CD4-positive, alpha-beta T cell treated with Interleukin-2 at 100 ng/mL for 4 hours (primary cell): ENCODE measurements around the gene QSOX1.
A peak's percentile ranks its signal among the peaks of the same experiment; 100 is the strongest.
"Not testable (repeated sequence)": the region's sequence is repeated elsewhere in the genome, so short reads cannot be mapped to it uniquely, and the experiment has no call there.

ENCODE experiments used
- DNase-seq: peaks from one replicate; pipeline ENCODE4 v3.0.0-alpha.2; 2020; ENCODE audit warnings: low spot score

QSOX1 gene

GRCh38 chr1:180154325-180155181 is at the start of gene QSOX1:
TSS of gene QSOX1 (plus strand) at chr1:180154869. CDS start at chr1:180154908, 39 bp downstream.
- DNase-seq = peak; percentile 90

GRCh38 chr1:180112091-180112490 is 42.6 kb upstream of the QSOX1 start:
- DNase-seq = no peak

- no peak for DNase-seq
These were observed 41.6 kb upstream of the QSOX1 start for GRCh38 chr1:180112984-180113647.

- DNase-seq = no peak
These were observed 40.2 kb upstream of the QSOX1 start for GRCh38 chr1:180114396-180114945.

- no peak for DNase-seq
These were observed 37.5 kb upstream of the QSOX1 start for GRCh38 chr1:180116964-180117763.

- DNase-seq = no peak
These were observed 36.9 kb upstream of the QSOX1 start for GRCh38 chr1:180117764-180118116.

GRCh38 chr1:180119837-180120236 is 34.8 kb upstream of the QSOX1 start:
- no peak for DNase-seq

GRCh38 chr1:180123463-180123936 is 31.2 kb upstream of the QSOX1 start:
- DNase-seq = no peak

- DNase-seq = no peak
These were observed 24.0 kb upstream of the QSOX1 start for GRCh38 chr1:180130651-180131050.

GRCh38 chr1:180131510-180131909 is 23.2 kb upstream of the QSOX1 start:
- no peak for DNase-seq

GRCh38 chr1:180133193-180133592 is 21.5 kb upstream of the QSOX1 start:
- DNase-seq = no peak

GRCh38 chr1:180133688-180134087 is 21.0 kb upstream of the QSOX1 start:
- not testable (repeated sequence) for DNase-seq

- DNase-seq = no peak
These were observed 19.1 kb upstream of the QSOX1 start for GRCh38 chr1:180135535-180135934.

GRCh38 chr1:180136331-180136967 is 18.2 kb upstream of the QSOX1 start:
- DNase-seq = no peak

GRCh38 chr1:180136968-180137356 is 17.7 kb upstream of the QSOX1 start:
- DNase-seq = no peak

GRCh38 chr1:180137776-180138175 is 16.9 kb upstream of the QSOX1 start:
- no peak for DNase-seq

GRCh38 chr1:180141381-180141934 is 13.2 kb upstream of the QSOX1 start:
- no peak for DNase-seq

GRCh38 chr1:180143359-180143758 is 11.3 kb upstream of the QSOX1 start:
- no peak for DNase-seq

GRCh38 chr1:180144659-180145357 is 9.9 kb upstream of the QSOX1 start:
- DNase-seq = no peak

- no peak for DNase-seq
These were observed 9.2 kb upstream of the QSOX1 start for GRCh38 chr1:180145446-180145845.

- no peak for DNase-seq
These were observed 3.7 kb upstream of the QSOX1 start for GRCh38 chr1:180150982-180151381.
